ENCODE measurements around the gene HSFY2. TPM values are rescaled to one million over a fixed set of nuclear protein-coding genes. Genes with fewer than 3 reads are reported as not detected.
"Not testable (repeated sequence)": the region's sequence is repeated elsewhere in the genome, so short reads cannot be mapped to it uniquely, and the experiment has no call there.

HSFY2 gene, protein sequence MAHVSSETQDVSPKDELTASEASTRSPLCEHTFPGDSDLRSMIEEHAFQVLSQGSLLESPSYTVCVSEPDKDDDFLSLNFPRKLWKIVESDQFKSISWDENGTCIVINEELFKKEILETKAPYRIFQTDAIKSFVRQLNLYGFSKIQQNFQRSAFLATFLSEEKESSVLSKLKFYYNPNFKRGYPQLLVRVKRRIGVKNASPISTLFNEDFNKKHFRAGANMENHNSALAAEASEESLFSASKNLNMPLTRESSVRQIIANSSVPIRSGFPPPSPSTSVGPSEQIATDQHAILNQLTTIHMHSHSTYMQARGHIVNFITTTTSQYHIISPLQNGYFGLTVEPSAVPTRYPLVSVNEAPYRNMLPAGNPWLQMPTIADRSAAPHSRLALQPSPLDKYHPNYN
- total RNA-seq (2022) (not detected in 2 replicates), Bru-seq, nascent RNA (not detected), BruChase-seq, experiment 1, labeled RNA remaining after a 2-hour chase (not detected), BruChase-seq, experiment 2, labeled RNA remaining after a 6-hour chase (not detected)
- long read RNA-seq: 0 reads

DNA sequence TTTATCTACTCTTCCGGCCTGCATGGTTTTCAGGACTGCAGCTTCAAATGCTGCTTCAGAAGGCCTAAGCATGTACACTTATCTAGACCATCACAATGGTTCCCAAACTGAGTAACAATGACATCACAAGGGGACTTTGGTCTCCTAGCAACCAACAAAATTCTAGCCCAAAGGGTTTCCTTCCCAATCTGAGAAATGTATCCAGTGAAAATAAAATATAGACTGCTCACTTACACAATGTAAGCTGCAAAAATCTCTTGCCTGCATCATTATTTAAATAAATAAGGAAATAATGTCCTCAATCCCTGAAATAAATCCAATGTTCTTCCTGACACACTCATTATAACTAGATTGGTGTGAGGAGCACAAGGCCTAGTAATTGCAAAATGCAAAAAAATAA is at the start of gene HSFY2:
Gene HSFY2 (minus strand): TSS at position 101 of the 400 bp plus-strand sequence. CDS start 117 bp downstream, outside the sequence.
- H3K27ac Mint-ChIP-seq (ENCODE audit: unreplicated experiment); BruUV-seq (replicated peaks); intact Hi-C loops (cut with micrococcal nuclease; ENCODE audit: unreplicated experiment); H3K9me3 ChIP-seq; H3K4me1 ChIP-seq; H3K4me3 ChIP-seq (ENCODE audit: low read depth, low read length); CTCF ChIA-PET; H3K4me1 Mint-ChIP-seq (ENCODE audit: low read depth, unreplicated experiment); H3K9me3 Mint-ChIP-seq (ENCODE audit: unreplicated experiment); H3K27me3 Mint-ChIP-seq (ENCODE audit: insufficient read depth, unreplicated experiment); H3K4me3 Mint-ChIP-seq (ENCODE audit: unreplicated experiment); H3K36me3 ChIP-seq (ENCODE audit: control insufficient read depth, insufficient read depth, low read length); H3K36me3 Mint-ChIP-seq (ENCODE audit: insufficient read depth, unreplicated experiment); POLR2A ChIA-PET; DNase-seq; H3K27me3 ChIP-seq (replicated peaks; ENCODE audit: control insufficient read depth, insufficient read depth, low read length): not testable (repeated sequence)

DNA sequence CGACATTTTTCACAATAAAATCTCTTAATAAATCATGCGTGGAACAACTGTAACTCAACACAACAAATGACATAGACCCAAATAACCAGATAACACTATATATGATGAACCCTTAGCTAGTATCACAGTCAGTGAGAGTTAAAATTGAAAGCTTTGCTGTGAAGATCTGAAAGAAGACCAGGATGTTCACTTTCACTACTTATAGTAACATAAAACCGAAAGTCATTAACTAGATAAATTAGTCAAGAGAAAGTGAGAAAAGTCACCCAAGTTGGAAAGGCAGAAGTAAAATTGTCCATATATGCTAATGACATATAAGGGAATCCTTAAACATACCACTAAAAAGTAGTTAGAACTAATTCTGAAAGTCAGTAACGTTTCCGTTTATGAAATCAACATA is 42.2 kb upstream of the HSFY2 start:
- H3K9me3 ChIP-seq; H3K9me3 Mint-ChIP-seq (ENCODE audit: unreplicated experiment); intact Hi-C loops (cut with micrococcal nuclease; ENCODE audit: unreplicated experiment); BruUV-seq (replicated peaks); DNase-seq; H3K4me3 Mint-ChIP-seq (ENCODE audit: unreplicated experiment); H3K36me3 ChIP-seq (ENCODE audit: control insufficient read depth, insufficient read depth, low read length); H3K4me3 ChIP-seq (ENCODE audit: low read depth, low read length); POLR2A ChIA-PET; H3K36me3 Mint-ChIP-seq (ENCODE audit: insufficient read depth, unreplicated experiment); H3K27me3 Mint-ChIP-seq (ENCODE audit: insufficient read depth, unreplicated experiment); H3K4me1 Mint-ChIP-seq (ENCODE audit: low read depth, unreplicated experiment); H3K27me3 ChIP-seq (replicated peaks; ENCODE audit: control insufficient read depth, insufficient read depth, low read length); H3K27ac Mint-ChIP-seq (ENCODE audit: unreplicated experiment); CTCF ChIA-PET; H3K4me1 ChIP-seq: not testable (repeated sequence)

- H3K27me3 ChIP-seq (replicated peaks; ENCODE audit: control insufficient read depth, insufficient read depth, low read length); BruUV-seq (replicated peaks); H3K9me3 Mint-ChIP-seq (ENCODE audit: unreplicated experiment); H3K4me1 Mint-ChIP-seq (ENCODE audit: low read depth, unreplicated experiment); H3K36me3 Mint-ChIP-seq (ENCODE audit: insufficient read depth, unreplicated experiment); H3K4me1 ChIP-seq; H3K9me3 ChIP-seq; DNase-seq; intact Hi-C loops (cut with micrococcal nuclease; ENCODE audit: unreplicated experiment); CTCF ChIA-PET; H3K27ac Mint-ChIP-seq (ENCODE audit: unreplicated experiment); H3K4me3 Mint-ChIP-seq (ENCODE audit: unreplicated experiment); H3K36me3 ChIP-seq (ENCODE audit: control insufficient read depth, insufficient read depth, low read length); H3K27me3 Mint-ChIP-seq (ENCODE audit: insufficient read depth, unreplicated experiment); H3K4me3 ChIP-seq (ENCODE audit: low read depth, low read length); POLR2A ChIA-PET: not testable (repeated sequence)
Measured at GRCh38 chrY:18788757-18789406, 15.3 kb upstream of the HSFY2 start.

GRCh38 chrY:18754077-18754476 is 19.5 kb downstream of the HSFY2 start:
- H3K36me3 ChIP-seq (ENCODE audit: control insufficient read depth, insufficient read depth, low read length); H3K27ac Mint-ChIP-seq (ENCODE audit: unreplicated experiment); BruUV-seq (replicated peaks); H3K4me1 ChIP-seq; POLR2A ChIA-PET; DNase-seq; intact Hi-C loops (cut with micrococcal nuclease; ENCODE audit: unreplicated experiment); H3K27me3 Mint-ChIP-seq (ENCODE audit: insufficient read depth, unreplicated experiment); H3K27me3 ChIP-seq (replicated peaks; ENCODE audit: control insufficient read depth, insufficient read depth, low read length); CTCF ChIA-PET; H3K9me3 ChIP-seq; H3K4me1 Mint-ChIP-seq (ENCODE audit: low read depth, unreplicated experiment); H3K36me3 Mint-ChIP-seq (ENCODE audit: insufficient read depth, unreplicated experiment); H3K4me3 Mint-ChIP-seq (ENCODE audit: unreplicated experiment); H3K9me3 Mint-ChIP-seq (ENCODE audit: unreplicated experiment); H3K4me3 ChIP-seq (ENCODE audit: low read depth, low read length): not testable (repeated sequence)

GRCh38 chrY:18753133-18753815 is 20.3 kb downstream of the HSFY2 start:
- H3K4me1 ChIP-seq; H3K27me3 ChIP-seq (replicated peaks; ENCODE audit: control insufficient read depth, insufficient read depth, low read length); DNase-seq; intact Hi-C loops (cut with micrococcal nuclease; ENCODE audit: unreplicated experiment); H3K9me3 Mint-ChIP-seq (ENCODE audit: unreplicated experiment); H3K27me3 Mint-ChIP-seq (ENCODE audit: insufficient read depth, unreplicated experiment); H3K4me3 Mint-ChIP-seq (ENCODE audit: unreplicated experiment); H3K9me3 ChIP-seq; H3K4me1 Mint-ChIP-seq (ENCODE audit: low read depth, unreplicated experiment); H3K27ac Mint-ChIP-seq (ENCODE audit: unreplicated experiment); H3K36me3 Mint-ChIP-seq (ENCODE audit: insufficient read depth, unreplicated experiment); H3K4me3 ChIP-seq (ENCODE audit: low read depth, low read length); CTCF ChIA-PET; H3K36me3 ChIP-seq (ENCODE audit: control insufficient read depth, insufficient read depth, low read length); POLR2A ChIA-PET; BruUV-seq (replicated peaks): not testable (repeated sequence)

DNA sequence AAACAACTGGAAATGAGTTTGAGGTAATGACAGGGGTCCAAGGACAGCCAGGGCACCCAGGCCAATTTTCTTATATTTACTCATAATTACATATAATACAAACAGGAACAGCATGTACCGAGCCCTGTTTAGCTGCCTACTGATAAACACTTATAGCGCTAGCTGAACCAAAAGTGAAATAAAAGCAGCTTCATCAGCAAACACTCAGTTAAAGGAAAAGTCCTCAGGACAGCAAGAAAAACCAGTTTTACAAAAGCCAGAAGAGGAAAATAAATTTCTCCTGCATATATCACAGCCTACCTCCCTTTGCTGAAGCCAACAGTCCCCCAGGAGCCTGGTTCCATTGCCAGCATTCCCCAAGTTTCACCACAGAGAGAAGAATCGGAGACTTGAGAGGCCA is 49.8 kb downstream of the HSFY2 start:
- H3K4me3 Mint-ChIP-seq (ENCODE audit: unreplicated experiment); H3K9me3 Mint-ChIP-seq (ENCODE audit: unreplicated experiment); BruUV-seq (replicated peaks); H3K4me3 ChIP-seq (ENCODE audit: low read depth, low read length); H3K27me3 Mint-ChIP-seq (ENCODE audit: insufficient read depth, unreplicated experiment); CTCF ChIA-PET; intact Hi-C loops (cut with micrococcal nuclease; ENCODE audit: unreplicated experiment); H3K9me3 ChIP-seq; DNase-seq; H3K36me3 Mint-ChIP-seq (ENCODE audit: insufficient read depth, unreplicated experiment); H3K27me3 ChIP-seq (replicated peaks; ENCODE audit: control insufficient read depth, insufficient read depth, low read length); H3K4me1 ChIP-seq; H3K4me1 Mint-ChIP-seq (ENCODE audit: low read depth, unreplicated experiment); H3K27ac Mint-ChIP-seq (ENCODE audit: unreplicated experiment); H3K36me3 ChIP-seq (ENCODE audit: control insufficient read depth, insufficient read depth, low read length); POLR2A ChIA-PET: not testable (repeated sequence)
